HG03060 (cell line): Measurements from ENCODE around the gene MAGI2.

Source experiments
- ATAC-seq: cut with Tn5 transposase; IDR thresholded peaks from one replicate; pipeline ENCODE4 v1.9.1; 2021; ENCODE audit warnings: low read depth, moderate number of reproducible peaks; ENCODE audit not compliant: unreplicated experiment

MAGI2 gene

DNA sequence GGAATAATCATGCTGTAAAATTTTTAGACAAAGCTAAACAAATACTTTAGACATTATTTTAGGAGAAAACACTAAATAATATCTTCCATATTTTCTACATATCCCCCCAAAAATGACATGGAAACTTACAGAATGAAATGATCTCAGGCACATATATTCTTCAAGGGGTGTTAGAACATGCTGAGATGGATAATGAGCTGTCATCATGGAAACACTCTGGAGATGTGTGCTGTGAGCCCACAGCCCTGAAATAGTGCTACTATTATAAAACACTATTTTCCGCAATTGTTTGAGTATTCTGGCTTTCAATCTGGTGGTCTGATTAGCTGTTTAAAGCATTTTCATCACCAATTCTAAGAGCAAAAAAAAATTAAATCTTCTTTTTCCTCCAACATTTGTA is 1269.2 kb downstream of the MAGI2 start:
- no peak for ATAC-seq

DNA sequence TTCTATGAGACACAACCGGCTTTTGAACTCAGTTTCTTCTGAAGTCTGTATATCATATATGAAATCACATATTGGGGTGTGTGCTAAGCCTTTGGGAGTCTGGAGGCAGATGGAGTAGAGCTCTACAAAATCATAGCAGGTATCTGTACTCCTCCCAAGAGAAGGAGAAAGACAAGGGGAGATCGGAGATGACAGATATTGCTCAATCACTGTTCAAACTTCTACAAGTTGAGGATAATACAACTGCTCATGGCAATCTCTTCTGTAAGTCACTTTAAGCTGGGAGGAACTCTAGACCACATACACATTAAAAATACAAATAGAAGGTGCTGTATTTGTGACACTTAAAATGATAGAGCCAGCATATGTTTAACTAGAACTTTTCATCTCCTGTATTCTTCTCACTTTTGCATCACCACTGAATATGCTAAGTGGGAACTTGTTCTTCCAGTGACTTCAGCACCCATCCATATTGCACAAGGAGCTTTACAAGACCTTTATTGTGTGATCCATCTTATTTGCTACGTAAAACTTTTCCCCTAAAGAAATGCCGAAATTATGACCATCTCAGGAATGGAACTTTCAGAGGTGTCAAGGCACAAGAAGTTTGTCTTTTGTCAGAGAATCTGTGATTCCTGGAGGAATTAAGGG is 1273.5 kb downstream of the MAGI2 start:
- no peak for ATAC-seq

DNA sequence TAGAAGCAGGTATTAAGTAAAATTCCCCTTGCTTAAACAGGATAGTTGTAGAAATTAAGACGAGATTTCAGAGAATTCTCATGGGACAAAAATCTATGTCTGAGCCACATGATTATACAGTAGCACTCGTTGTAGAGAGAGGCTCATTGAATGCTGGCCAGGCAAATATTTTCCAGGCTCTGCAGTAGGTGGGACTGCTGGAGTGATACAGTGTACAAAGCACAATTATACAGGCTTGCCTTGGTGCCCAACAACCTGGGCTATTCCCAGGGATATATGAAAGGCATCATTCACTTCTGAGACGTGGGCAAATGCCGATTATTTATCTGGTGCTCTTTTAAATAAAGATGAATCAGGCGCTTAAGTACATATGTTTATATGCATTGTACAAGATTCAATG is 1274.3 kb downstream of the MAGI2 start:
- ATAC-seq = no peak

DNA sequence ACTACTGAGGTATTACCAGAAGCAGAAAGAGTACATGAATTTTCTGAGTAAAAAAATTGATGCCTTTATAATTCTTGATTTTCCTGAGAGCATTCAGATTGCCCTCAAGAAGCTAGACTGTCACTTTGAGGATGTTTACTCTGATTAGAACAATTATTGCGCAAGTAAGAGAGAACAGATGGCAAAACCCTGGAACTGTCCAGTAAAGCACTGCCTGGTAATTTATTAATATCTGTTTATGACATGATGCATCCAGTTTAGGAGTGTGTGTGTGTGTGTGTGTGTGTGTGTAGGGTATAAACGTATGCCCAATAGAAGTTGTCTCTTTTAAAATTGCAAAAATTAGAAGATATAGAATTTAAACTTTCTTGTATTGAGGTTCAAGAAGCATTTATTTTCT is 1275.1 kb downstream of the MAGI2 start:
- no peak for ATAC-seq

DNA sequence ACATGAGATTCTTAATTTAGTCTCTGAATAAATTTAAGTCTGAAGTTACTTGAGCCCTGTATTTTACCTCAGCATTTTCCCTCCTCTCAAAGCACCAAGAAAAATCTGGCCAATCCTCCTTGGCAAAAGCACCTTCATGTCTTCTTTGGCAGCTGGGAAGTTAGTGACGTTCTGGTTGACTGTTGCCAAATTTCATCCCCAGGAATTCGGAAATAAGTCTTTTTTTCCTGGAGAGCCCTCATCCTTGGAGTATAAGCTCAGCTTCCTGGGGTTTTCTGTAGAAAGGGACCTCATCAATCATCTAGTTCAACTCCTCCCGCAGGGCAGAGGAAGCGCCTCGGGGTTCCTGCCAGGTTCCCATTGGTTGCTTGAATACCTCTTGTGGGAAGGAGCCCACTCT is 1277.3 kb downstream of the MAGI2 start:
- ATAC-seq = no peak

DNA sequence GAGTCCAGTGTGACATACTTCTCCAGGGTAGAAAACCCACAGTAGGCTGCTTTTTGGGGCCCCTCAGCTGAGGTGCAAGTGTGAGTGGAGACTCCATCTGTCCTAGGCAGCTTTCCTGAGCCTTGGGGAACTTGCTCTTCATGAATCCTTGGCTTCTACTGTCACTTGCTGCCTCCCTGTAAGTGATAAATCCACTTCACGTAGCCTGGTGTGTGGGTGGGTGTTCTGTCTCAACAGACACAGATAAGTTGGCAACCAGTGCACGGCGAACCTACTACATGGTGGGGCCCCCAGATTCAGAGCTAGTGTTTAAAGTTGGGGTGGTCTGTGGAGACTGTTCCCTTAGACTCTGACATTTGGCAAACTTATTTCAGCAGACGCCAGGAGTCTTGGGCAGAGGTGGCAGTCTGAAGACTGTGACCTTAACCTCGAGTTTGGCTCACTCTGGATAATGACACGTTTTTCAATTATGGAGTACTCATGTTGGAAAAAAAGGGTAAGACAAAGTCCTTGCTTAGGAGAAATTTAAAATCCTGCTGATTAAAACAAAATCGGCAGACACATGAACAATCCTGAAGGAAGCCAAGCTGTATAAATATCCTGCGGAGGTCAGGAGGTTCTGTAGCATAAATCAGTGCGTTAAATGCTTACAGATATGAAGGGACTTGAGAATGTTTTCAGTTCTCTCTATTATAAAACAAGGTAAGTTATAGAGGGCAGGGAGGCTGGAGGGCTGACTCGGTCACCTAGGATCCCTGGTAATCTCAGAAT is 1278.0 kb downstream of the MAGI2 start:
- no peak for ATAC-seq

DNA sequence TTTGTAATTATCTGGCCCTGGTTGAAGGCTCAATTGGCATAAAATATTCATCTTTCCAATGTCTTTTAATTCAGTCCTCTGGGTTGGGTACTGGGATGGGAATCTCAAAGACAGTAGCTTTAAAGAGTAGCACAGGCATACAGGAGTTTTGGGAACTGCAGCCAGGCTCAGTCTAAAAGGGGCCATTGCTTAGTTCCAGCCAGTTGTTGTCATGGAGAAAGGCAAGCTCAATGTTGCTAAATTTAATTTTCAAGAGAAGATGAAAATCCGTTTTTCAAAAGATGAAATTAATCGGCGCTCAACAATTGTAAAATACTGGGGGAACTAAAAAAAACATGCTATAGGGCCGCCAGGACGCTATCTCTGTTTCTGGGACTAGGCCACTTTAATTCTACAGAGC is 1279.8 kb downstream of the MAGI2 start:
- no peak for ATAC-seq

DNA sequence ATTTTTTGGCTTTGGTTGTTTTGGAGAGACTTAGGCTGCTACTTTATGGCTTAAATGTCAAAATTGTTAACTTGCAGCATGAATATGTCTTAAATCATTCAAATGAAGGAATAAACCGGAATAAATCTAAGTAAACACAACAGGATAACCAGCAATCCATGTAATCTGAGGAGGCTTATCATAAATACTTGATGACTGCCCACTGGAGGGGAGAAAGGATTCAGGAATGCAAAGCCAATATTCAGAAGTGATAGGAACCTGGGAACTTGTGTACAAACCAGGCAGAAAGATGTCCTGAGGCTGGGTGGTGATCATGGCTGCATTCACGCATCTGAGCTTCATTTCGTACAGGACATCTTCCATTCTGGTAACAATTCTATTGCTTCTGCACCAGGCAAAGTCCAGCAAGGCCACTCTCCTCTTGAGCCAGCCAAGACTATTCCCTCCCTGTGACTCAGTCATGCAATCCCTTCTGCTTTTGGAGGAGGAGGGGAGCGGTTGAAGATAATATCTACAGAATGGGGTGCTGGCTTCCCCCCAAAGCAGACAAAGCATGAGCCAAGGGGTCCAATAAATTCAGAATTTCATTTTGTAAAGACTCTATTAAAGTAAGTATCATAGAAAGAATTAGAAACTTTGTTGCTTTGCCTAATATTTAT is 1280.4 kb downstream of the MAGI2 start:
- ATAC-seq = no peak

DNA sequence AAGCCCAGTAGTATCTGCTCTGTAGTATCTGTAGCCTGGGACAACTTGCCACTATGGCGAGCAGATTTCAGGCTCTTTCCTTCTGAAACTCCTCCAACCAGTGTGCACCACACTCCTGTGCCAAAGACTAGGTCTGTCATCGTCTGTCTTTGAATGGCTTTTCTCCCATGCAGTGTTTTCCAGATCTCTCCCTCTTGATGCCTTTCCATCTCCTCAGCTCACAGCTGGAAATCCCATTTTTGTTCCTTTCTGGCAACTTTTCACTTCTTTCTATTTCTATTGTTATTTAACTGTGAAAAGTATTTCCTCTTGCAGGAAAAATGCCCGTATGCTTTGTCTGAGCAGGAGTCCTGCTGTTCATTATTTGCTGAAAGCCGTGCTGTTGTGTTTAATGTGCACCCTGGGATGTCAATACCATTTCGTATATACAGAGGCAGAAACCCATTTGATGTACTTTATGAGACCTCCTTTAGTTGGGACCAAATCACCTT is 1281.2 kb downstream of the MAGI2 start:
- no peak for ATAC-seq

DNA sequence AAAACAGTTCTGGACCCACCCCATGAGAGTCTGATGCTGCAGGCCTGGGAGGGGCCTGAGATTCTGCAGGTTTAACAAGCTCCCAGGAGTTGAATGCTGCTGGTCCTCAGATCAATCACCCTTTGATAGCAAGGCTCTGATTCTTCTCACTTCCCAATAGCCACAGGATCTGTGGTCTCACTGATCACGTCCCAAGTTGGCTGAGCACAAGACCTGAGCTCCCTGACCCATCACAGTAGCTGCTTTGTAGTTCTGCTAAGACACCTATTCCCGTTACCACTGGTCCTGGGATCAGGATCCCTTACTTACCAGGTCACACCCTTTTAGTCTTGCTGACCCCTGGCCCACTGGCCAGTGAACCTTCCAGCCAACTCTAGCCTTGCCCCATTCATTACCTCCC is 1282.1 kb downstream of the MAGI2 start:
- ATAC-seq = no peak

DNA sequence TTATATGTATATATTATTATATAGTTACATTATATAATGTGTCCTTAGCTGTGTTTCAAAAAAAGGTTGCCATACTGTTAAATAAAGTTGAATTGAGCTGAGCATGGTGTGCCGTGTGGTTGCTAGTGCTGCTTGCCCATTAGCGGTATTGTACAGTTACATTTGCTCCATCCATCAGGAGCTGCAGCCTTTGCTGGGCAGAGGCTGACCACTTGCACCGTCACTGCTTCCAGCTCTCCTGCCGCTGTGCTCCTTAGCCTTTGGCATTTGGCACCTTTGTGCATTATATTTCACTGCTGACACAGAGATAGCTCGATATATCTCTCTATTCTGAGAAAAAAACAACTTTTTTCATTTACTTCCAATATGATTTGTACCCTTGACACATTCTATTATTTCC is 1282.7 kb downstream of the MAGI2 start:
- ATAC-seq = no peak

DNA sequence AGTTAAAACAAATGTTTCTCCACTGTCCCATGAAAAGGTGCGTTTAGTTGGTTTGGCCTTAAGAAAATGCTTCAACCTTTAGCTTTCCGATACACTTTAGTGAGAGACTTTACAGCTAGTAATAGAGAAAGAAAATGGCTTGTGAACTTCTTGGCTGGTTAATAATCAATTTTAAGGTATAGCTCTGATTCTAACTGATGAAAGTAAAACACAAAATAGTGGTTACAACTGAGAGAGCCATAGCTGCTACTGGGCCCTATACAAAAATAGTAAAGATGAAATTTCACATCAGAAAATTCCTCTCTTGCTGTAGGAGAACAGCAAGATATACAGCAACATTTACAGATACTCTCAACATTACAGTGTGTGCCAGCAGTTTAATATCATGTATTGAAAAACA is 1283.5 kb downstream of the MAGI2 start:
- no peak for ATAC-seq

DNA sequence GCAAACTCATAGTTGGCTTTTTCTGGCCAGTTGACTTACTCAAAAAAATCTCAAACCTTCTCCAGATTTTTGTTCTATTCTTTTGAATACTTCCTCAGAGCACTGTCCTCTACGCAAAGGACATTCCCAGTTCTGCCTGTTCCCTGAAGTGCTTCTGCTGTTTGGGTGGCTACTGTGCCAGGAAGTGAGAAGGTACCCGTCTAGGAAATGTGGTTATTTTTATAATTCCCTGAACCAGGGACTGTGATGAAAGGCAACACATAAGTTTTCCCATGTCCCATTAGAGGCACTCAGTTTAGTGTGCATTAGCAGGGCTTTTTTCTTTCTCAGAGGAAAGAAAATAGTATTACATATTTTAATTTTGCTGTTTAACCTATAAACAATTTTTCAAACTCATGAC is 1284.6 kb downstream of the MAGI2 start:
- no peak for ATAC-seq

DNA sequence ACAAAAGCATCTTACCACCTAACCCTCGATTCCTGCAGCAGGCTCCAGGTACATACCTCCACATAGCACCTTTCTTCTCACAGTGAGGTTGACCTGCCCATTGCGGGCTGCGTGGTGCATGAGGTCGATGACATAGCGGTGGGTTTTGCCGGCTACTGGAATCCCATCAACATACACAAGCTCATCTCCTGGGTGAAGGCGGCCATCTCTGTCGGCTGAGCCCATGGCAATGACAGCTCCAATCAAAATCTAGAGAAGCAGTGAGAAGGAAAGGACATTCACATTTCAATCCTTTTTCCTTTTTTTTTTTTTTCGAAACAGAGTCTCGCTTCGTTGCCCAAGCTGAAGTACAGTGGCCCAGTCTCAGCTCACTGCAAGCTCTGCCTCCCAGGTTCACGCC is 1285.6 kb downstream of the MAGI2 start:
- no peak for ATAC-seq

DNA sequence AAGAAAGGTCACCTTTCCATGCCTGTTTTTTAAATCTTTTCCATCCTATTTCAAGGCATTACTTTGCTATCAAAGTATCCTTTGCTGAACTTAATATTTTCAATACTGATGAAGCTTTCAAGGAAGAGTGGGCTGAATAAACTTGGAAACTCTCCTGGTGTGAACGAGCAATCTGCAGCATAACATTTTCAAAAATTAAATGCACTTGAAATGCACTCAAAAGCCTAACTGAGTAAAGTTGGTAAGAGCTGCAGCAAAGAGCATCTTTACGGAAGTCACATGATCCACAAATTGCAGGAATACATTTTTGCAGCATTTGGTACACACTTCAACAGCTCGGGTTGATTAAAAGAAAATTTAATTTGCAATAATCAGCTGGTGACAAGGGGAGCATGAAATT is 1287.6 kb downstream of the MAGI2 start:
- no peak for ATAC-seq

DNA sequence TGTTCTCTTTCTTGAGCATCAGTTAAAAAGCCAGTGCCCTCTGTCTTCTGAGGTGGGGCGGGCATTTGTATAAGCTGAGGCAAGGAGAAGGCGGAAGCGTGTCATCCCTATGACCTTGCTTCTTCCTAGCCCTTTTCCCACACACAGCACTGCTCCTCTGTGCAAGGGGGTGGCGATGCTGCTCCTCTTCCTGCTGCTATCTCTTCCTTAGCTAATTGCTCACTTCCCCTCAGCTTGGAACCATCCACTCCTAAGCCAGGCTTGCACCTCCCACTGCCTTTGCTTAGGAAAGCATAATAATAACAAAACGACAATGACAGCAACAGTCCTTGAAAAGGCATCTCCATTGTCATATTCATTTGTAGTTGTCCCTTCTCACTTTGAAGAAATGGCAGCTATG is 1288.0 kb downstream of the MAGI2 start:
- no peak for ATAC-seq

DNA sequence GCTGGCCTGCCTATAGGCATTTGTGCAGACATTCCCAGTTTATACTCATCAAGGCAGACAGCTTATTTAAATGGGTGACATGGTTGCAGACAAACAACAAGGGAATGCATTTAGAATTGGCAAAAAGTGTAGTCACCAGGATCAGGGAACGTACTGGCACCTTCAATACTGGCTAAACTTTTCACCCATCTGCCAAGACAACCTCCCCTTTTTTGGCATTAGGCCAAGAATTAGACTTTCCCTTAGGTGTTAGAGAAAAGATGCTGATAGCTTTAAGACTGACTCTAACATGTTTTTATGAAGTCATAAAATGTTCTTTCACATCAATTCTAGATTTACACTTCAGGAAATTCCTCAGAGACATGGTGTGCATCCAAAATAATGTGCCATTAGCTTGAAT is 1289.0 kb downstream of the MAGI2 start:
- ATAC-seq = no peak

DNA sequence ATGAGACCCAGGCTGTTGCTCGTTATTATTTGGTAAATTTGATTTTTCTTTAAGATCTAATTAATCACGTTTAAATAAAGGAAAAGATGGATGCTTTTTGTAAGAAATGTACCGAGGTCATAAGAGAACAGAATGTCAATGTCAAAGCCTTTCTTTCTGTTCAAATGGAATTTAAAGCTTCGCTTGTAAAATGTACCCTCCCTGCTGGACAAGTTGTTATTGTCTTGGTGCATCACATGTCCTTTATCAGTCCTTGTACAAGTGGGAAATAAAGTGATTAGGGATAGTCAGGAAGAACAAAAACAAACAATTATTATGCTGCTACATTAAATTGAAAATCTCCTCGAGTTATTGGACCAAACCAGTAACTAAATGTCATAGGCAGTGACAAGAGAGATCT is 1291.7 kb downstream of the MAGI2 start:
- ATAC-seq = no peak

DNA sequence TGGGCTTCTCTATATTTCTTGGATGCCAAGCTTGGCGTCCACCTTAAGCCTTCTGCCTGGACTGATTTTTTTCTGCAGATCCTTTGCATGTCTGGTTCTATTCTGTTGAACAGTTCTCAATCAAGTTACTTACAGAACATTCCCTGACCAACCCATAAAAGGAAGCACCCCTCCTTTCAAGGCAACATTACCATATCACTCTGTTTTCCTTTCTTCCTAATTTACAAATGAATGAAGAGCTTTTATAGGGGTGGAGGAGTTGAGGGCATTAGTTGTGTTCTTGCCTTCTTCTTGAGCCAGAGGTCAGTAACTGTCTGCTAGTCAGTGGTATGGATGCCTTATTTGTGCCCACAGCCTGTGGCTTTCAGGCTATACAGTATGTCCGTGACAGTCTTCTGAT is 1293.9 kb downstream of the MAGI2 start:
- no peak for ATAC-seq

DNA sequence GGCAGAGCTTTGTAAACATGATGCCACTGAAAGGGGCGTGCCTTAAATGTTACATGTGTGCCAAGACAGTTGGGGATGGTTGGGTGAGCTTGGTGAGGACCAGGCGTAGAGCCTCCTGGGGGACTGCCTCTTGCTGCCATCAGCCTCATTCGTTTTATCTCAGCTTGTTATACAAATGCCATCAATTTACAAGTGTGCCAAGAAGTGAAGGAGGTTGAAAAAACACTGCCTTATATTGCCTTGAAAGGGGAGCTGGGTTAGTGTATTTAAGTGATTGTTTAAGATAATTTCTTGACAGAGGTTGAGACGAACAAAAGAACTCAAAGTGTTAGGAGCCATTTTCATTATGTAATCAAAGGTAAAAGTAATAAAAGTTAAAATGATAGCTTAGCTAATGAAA is 1300.2 kb downstream of the MAGI2 start:
- no peak for ATAC-seq

DNA sequence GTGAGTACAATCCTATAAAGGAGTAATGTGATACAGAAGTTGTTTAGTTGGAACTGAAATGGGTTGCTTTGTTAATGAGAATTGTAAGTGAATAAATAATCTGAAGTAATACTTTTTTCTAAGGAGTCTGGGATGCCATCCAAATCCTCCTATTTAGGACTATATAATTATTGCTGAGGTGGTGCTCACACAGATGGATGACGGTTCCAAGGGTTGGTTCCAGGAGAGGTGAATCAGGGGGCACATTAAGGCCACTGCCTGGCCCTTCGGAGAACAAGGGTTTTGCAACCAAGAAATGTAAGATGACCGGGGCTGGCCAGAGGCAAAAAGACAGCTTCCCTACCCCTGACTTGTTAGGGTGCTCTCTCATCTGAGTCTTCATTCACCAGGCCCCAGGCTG is 1302.2 kb downstream of the MAGI2 start:
- ATAC-seq = no peak

DNA sequence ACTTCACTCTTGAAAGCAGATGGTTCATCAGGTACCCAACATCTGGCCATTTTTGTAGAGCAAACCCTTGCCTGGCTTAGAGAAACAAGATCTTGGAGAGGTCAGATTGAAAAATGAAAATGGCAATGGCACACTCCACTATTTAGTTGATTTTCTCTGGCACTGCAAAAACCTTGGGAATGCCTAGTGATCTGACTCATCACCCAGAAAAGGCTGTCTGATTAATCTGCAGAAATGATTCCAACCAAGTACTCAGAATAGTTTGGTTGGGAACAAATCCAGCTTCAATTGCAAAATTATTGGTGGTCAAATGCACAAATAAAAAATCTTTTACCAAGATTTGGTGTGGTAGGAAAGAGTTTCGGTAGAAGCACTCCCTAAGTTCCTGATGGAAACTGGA is 1303.7 kb downstream of the MAGI2 start:
- no peak for ATAC-seq
